ENCODE data around the gene YIPF5. TPM values are rescaled to one million over a fixed set of nuclear protein-coding genes. Genes with fewer than 3 reads are reported as not detected.
A peak's percentile ranks its signal among the peaks of the same experiment; 100 is the strongest.

Gene YIPF5
- total RNA-seq, result 10 to 100 TPM; 34.9 to 48.2 (median 41.5) TPM

DNA sequence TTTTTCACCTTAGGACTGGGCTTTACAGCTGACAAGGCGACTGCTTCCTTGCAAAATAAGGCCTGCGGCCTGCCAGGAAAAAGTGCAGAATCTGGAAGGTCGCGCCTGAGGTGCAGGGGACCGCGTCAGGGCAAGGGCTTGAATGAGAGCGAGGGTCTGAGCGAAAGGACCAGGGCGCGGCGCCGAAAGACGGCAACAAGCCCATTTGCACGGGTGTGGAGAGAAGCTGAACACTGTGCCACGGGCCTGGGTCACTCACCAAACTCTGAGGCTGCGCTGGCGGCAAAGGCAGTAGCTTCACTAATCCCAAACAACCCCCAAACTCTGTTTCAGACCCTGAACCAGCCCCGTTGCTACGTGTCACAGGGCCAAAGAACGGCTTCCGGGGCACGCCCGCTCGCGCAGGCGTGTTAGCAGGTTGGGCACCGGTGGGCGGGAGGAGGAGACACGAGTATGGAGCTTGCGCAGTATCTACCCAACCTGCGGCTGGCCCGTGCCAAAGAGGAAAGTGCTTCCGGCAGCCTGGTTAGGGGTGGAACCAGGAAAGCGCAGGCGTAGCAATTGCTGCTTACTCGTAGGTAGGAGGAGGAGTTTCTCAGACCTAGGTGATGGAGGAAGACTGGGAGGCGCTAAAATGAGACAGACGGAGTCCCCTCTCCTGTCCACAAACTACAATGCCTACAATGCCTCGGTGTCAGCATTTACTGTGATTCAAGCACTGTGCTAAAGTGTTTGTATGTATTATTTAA, at the start of gene YIPF5, which contains the start of gene KCTD16:
Gene YIPF5, minus strand, starts transcription at position 384 of the 749 bp plus-strand sequence. CDS start 704 bp downstream, outside the sequence.
Gene KCTD16, plus strand, starts transcription at position 598 of the 749 bp plus-strand sequence.
- DNase-seq, result peak; percentile 95 to 98
- Histone ChIP-seq H3K27me3 (no peaks in the 10 kb centered on the region), H3K4me1 (peaks cover 10 to 14% of the 10 kb centered on the region in 2 donors), H3K4me3 (replicated peaks in 1 of 3) (peak within 1 kb of the TSS; percentile 4 to 66 (median 49)), H3K9me3 (no peaks in the 10 kb centered on the region), H3K27ac (peak within 1 kb of the TSS in 2 of 3 donors; percentile 60), H3K36me3 (peaks cover 0 to 1% of the 10 kb centered on the region in 2 donors)
- intact Hi-C loops (cut with DNase I), result no loop called here
- peak in 1 of 2 donors; percentile 69 for TF ChIP-seq POLR2A (IDR thresholded peaks at IDR 0.05)
- TF ChIP-seq, protein P1, sequence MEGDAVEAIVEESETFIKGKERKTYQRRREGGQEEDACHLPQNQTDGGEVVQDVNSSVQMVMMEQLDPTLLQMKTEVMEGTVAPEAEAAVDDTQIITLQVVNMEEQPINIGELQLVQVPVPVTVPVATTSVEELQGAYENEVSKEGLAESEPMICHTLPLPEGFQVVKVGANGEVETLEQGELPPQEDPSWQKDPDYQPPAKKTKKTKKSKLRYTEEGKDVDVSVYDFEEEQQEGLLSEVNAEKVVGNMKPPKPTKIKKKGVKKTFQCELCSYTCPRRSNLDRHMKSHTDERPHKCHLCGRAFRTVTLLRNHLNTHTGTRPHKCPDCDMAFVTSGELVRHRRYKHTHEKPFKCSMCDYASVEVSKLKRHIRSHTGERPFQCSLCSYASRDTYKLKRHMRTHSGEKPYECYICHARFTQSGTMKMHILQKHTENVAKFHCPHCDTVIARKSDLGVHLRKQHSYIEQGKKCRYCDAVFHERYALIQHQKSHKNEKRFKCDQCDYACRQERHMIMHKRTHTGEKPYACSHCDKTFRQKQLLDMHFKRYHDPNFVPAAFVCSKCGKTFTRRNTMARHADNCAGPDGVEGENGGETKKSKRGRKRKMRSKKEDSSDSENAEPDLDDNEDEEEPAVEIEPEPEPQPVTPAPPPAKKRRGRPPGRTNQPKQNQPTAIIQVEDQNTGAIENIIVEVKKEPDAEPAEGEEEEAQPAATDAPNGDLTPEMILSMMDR (IDR thresholded peaks at IDR 0.05), result no peak
- WGBS, 2 donors, result 0% methylated on average over 27 to 39 of the region's 39 CpGs

DNA sequence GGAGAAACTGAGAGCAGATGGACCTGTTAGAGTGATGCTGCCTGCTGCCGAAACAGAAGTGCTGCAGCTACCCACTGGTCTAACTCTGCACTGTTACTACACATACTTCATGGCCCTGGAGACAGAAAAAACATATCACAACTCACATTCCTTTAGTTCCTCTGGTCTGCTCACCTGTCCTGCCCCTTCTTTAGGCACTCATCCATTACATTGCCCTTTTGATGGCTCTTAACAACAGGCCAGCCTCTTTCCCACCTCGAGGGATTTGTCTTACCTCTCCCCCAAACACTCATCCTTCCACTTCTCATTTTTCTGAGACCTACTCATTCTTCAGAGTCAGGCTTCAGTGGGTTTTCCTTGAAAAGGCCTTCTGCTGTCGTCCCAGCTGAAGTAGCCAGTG, 49.4 kb upstream of the YIPF5 start:
- Histone ChIP-seq H3K9me3 (no peaks in the 10 kb centered on the region), H3K27me3 (no peaks in the 10 kb centered on the region), H3K4me1 (peaks cover 8 to 16% of the 10 kb centered on the region in 2 donors), H3K4me3 (replicated peaks in 1 of 3) (no peak overlapping the region), H3K36me3 (no peaks in the 10 kb centered on the region), H3K27ac (peak overlapping the region; percentile 45 to 80 (median 69))
- TF ChIP-seq, protein P1 (IDR thresholded peaks at IDR 0.05), result no peak
- TF ChIP-seq POLR2A (IDR thresholded peaks at IDR 0.05), result peak in 1 of 2 donors; percentile 50
- DNase-seq, result peak; percentile 79 to 82
- intact Hi-C loops (cut with DNase I), result loop anchor here (10.0 kb wide), 1 partner anchor 165 kb away; no protein-coding TSS in a partner anchor
- 28 to 31% methylated on average over 3 of the region's 3 CpGs for WGBS, 2 donors

DNA sequence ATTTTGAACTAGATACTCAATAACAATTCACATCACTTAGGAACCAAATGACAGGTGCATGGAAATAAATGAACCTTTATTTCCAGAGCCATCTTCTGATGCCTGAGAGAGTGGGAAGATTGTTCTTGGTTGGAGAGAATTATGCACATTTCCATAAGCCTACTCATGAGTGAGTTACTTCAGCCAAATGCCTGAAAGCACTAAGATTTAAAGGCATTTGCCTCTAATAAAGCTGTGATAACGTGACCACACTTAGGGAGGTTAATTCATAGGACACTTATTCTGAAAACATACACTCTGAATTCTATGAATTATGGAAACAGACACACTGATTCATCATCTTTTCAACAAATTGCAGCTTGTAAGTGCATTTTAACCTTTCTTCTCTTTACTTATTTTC, 40.2 kb upstream of the YIPF5 start:
- DNase-seq, result no peak
- Histone ChIP-seq H3K4me3 (replicated peaks in 1 of 3) (no peak overlapping the region), H3K9me3 (no peaks in the 10 kb centered on the region), H3K27me3 (no peaks in the 10 kb centered on the region), H3K27ac (no peak overlapping the region), H3K36me3 (no peaks in the 10 kb centered on the region), H3K4me1 (peaks cover under 1 to 2% of the 10 kb centered on the region in 2 donors)
- intact Hi-C loops (cut with DNase I), result loop anchor here (10.0 kb wide), 1 partner anchor 174 kb away; no protein-coding TSS in a partner anchor
- 73 to 80% methylated on average over 1 of the region's 1 CpG for WGBS, 2 donors
- TF ChIP-seq, protein P1 (IDR thresholded peaks at IDR 0.05), result no peak
- no peak for TF ChIP-seq POLR2A (IDR thresholded peaks at IDR 0.05)

DNA sequence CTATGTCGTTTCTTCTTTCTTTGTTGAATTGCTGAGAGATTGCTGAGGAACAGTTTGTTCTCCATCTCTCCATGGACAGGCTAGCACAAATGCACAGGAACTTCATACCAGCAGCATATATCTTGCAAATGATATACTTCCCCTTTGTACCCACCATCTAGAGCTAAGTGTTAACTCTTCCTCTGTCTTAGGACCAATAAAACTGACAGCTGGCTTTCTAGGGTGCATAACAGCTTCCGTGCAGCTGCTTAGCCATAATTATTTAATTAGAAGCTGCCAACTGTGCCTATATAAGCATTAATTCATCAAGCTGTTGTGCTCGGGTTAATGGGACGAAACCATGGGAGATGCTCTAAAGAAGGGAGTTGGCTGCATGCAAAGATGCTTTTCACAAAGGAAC, 38.9 kb upstream of the YIPF5 start:
- Histone ChIP-seq H3K27me3 (no peaks in the 10 kb centered on the region), H3K27ac (no peak overlapping the region), H3K4me3 (replicated peaks in 1 of 3) (no peak overlapping the region), H3K36me3 (no peaks in the 10 kb centered on the region), H3K4me1 (peaks cover 8 to 10% of the 10 kb centered on the region in 2 donors), H3K9me3 (no peaks in the 10 kb centered on the region)
- WGBS, 2 donors, result 82 to 88% methylated on average over 4 of the region's 4 CpGs
- no peak for DNase-seq
- no peak for TF ChIP-seq POLR2A (IDR thresholded peaks at IDR 0.05)
- TF ChIP-seq, protein P1 (IDR thresholded peaks at IDR 0.05), result no peak
- intact Hi-C loops (cut with DNase I), result no loop called here

DNA sequence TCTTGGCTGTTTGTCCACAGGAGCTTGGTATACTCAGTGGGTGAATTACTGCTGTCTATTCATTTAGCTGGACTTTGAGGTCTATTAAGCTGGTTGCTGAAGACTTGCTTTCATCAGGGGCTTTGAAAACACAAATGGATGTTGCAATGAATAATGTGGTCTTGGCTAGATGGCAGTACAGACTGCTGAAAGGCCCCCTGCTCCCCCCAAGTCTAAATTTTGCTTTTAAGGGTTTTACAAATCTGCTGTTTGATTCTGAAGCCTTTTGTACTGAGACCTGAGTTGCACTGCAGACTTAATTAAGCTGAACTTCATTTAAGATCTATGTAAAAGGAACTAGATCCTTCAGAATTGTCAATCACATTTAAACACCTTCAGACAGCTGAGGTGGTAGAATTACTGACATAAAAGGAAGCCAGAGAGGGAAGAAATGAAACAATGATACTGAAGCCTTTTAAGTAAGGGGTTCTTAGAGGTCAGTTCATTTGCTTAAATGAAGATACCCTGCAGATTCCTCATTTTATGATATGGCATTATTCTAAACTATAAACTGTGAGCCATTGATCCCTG, 37.5 kb upstream of the YIPF5 start:
- Histone ChIP-seq H3K9me3 (no peaks in the 10 kb centered on the region), H3K4me3 (replicated peaks in 1 of 3) (no peak overlapping the region), H3K4me1 (peaks cover 8 to 10% of the 10 kb centered on the region in 2 donors), H3K36me3 (no peaks in the 10 kb centered on the region), H3K27ac (no peak overlapping the region), H3K27me3 (no peaks in the 10 kb centered on the region)
- TF ChIP-seq, protein P1 (IDR thresholded peaks at IDR 0.05), result peak in 2 of 6 experiments; percentile 18 to 25
- no peak for TF ChIP-seq POLR2A (IDR thresholded peaks at IDR 0.05)
- intact Hi-C loops (cut with DNase I), result no loop called here
- no peak for DNase-seq

Data from thyroid gland (tissue), 4 donors.